ENCODE results near the gene SYNGAP1.

Gene SYNGAP1

DNA sequence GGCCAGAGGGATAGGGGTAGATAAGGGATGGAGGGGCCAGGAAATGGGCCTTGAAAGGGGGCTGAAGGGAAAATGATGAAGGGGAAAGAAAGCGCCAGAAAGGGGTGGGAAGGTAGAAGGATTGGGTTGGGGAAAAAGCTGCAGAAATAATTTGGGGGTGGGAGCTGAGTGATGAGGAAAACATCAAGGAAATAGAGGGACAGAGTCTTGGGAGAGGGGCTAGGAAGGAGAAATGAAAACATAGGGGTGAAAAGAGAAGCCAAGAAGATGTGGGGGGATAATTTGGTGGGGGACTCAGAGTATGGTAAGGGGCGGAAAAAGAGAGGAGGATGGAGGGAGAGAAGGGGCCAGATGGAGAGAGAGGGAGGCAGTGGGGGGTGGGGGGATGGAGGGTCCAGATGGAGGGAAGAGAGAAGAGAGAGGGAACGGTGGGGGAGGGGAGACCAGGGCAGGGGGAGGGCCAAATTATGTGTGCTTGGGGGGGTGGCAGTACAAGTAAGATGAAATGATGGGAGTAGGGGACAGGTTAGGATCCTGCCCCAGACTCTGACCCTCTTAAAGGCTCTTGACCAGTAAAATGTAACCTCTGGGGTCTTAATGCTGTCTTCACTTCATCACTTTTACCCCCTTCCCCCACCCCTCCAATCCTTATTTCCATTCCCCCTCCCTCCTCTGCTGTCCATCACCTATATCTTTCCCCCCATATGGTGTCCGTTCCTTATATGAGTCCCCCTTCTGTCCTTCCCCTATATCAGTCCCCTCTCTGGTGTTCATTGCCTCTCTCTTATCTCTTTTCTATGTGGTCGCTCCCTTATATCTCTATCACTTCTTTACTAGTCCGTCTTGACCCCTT is 852 bp downstream of the SYNGAP1 start:
- no peak overlapping the region for H3K4me2 ChIP-seq (ENCODE audit: low read length)
- H3K4me3 ChIP-seq (ENCODE audit: low read length): no peak overlapping the region
- H3K4me1 ChIP-seq (ENCODE audit: low read length): peaks cover 38% of the 10 kb centered on the region
- peaks cover 18% of the 10 kb centered on the region for H3K79me2 ChIP-seq (ENCODE audit: low read length)
- no peaks in the 10 kb centered on the region for H3K9me3 ChIP-seq (ENCODE audit: insufficient read depth, low read length)
- no peaks in the 10 kb centered on the region for H4K20me1 ChIP-seq (ENCODE audit: insufficient read depth, low read length)
- 0 out of 2 replicates have a peak, but pooled peaks cover 2% of the 10 kb centered on the region for H3K27me3 ChIP-seq (ENCODE audit: low read depth, low read length)
- H2AFZ ChIP-seq (ENCODE audit: low read depth, low read length): no peak overlapping the region
- TF ChIP-seq CTCF (IDR thresholded peaks at IDR 0.05; ENCODE audit: low read depth, low read length) (no peak), EZH2phosphoT487 (IDR thresholded peaks at IDR 0.05; ENCODE audit: low read depth) (no peak)
- H3K9ac ChIP-seq (ENCODE audit: low read length): no peak overlapping the region
- no peak overlapping the region for H3K27ac ChIP-seq (ENCODE audit: low read length)
- H3K36me3 ChIP-seq (replicated peaks; ENCODE audit: low read depth, low read length): no peaks in the 10 kb centered on the region

- H3K9ac ChIP-seq (ENCODE audit: low read length): no peak overlapping the region
These were observed 1.4 kb downstream of the SYNGAP1 start for GRCh38 chr6:33421344-33421643.

GRCh38 chr6:33423777-33424176 is 3.9 kb downstream of the SYNGAP1 start:
- Histone ChIP-seq H3K4me1 (ENCODE audit: low read length) (peaks cover 26% of the 10 kb centered on the region), H2AFZ (ENCODE audit: low read depth, low read length) (no peak overlapping the region), H3K27me3 (ENCODE audit: low read depth, low read length) (0 out of 2 replicates have a peak, but pooled peaks cover 2% of the 10 kb centered on the region), H4K20me1 (ENCODE audit: insufficient read depth, low read length) (no peaks in the 10 kb centered on the region), H3K36me3 (replicated peaks; ENCODE audit: low read depth, low read length) (no peaks in the 10 kb centered on the region), H3K9ac (ENCODE audit: low read length) (no peak overlapping the region), H3K79me2 (ENCODE audit: low read length) (no peaks in the 10 kb centered on the region), H3K27ac (ENCODE audit: low read length) (no peak overlapping the region), H3K9me3 (ENCODE audit: insufficient read depth, low read length) (no peaks in the 10 kb centered on the region), H3K4me3 (ENCODE audit: low read length) (no peak overlapping the region), H3K4me2 (ENCODE audit: low read length) (no peak overlapping the region)
- no peak for TF ChIP-seq EZH2phosphoT487 (IDR thresholded peaks at IDR 0.05; ENCODE audit: low read depth)
- no peak for TF ChIP-seq CTCF (IDR thresholded peaks at IDR 0.05; ENCODE audit: low read depth, low read length)

More at GRCh38 chr6:33421344-33421643, 1.4 kb downstream of the SYNGAP1 start:
- Histone ChIP-seq H3K79me2 (ENCODE audit: low read length) (peaks cover 14% of the 10 kb centered on the region), H2AFZ (ENCODE audit: low read depth, low read length) (no peak overlapping the region), H3K4me2 (ENCODE audit: low read length) (no peak overlapping the region), H3K4me3 (ENCODE audit: low read length) (no peak overlapping the region), H3K36me3 (replicated peaks; ENCODE audit: low read depth, low read length) (no peaks in the 10 kb centered on the region), H4K20me1 (ENCODE audit: insufficient read depth, low read length) (no peaks in the 10 kb centered on the region), H3K27ac (ENCODE audit: low read length) (no peak overlapping the region), H3K4me1 (ENCODE audit: low read length) (peaks cover 33% of the 10 kb centered on the region), H3K9me3 (ENCODE audit: insufficient read depth, low read length) (no peaks in the 10 kb centered on the region), H3K27me3 (ENCODE audit: low read depth, low read length) (0 out of 2 replicates have a peak, but pooled peaks cover 2% of the 10 kb centered on the region)
- TF ChIP-seq EZH2phosphoT487 (IDR thresholded peaks at IDR 0.05; ENCODE audit: low read depth): no peak
- no peak for TF ChIP-seq CTCF (IDR thresholded peaks at IDR 0.05; ENCODE audit: low read depth, low read length)

DNA sequence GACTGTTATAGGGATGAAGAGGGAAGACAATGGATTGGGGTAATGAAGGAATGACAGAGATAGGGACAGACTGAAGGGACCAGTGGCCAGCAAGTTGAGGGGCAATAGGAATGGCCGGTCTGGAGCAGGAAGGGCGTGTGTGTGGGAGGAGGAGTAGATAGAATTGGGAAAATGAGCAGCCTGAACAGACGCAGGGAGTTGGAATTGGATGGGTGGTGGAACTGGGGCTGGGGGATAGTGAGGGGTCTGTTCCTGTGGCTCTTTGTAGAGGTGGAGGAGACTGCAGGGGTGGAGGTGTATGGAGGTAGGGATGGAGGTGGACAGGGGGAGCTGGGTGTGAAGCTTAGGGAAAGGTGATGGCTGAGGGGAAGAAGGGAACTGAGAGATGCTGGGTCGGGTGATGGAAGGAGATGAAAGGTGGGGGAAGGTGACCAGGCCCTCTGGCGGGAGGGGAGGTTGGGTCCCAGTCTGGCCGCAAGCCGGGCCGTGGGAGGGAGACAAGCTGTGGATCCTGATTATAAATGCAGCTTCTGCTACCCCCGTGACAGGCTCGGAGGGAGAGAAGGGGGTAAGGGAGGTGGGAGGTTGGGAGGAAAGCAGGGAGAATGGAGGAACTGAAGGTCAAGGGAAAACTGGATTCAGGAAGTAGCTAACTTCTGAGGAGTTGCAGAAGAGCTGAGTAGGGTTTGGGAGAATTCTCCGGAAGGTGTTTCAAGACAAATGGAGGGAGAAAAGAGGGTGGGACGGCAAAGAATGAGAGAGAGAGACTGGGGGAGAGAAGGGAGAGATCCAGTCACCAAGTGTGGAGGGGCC is 5.2 kb downstream of the SYNGAP1 start:
- Histone ChIP-seq H4K20me1 (ENCODE audit: insufficient read depth, low read length) (no peaks in the 10 kb centered on the region), H2AFZ (ENCODE audit: low read depth, low read length) (0 out of 2 replicates have a peak overlapping the region, but pooled peaks have one; percentile 45), H3K79me2 (ENCODE audit: low read length) (no peaks in the 10 kb centered on the region), H3K4me1 (ENCODE audit: low read length) (peaks cover 23% of the 10 kb centered on the region), H3K36me3 (replicated peaks; ENCODE audit: low read depth, low read length) (no peaks in the 10 kb centered on the region), H3K9me3 (ENCODE audit: insufficient read depth, low read length) (no peaks in the 10 kb centered on the region), H3K27me3 (ENCODE audit: low read depth, low read length) (0 out of 2 replicates have a peak, but pooled peaks cover 2% of the 10 kb centered on the region), H3K9ac (ENCODE audit: low read length) (peak overlapping the region; percentile 99), H3K4me2 (ENCODE audit: low read length) (peak overlapping the region; percentile 94), H3K4me3 (ENCODE audit: low read length) (peak overlapping the region; percentile 100), H3K27ac (ENCODE audit: low read length) (peak overlapping the region; percentile 74)
- no peak for TF ChIP-seq CTCF (IDR thresholded peaks at IDR 0.05; ENCODE audit: low read depth, low read length)
- TF ChIP-seq EZH2phosphoT487 (IDR thresholded peaks at IDR 0.05; ENCODE audit: low read depth): no peak

Data from OCI-LY3 (cell line).